DOHH2 (cell line): ENCODE data around the gene ZSWIM5.
"Not testable (repeated sequence)": the region's sequence is repeated elsewhere in the genome, so short reads cannot be mapped to it uniquely, and the experiment has no call there.

Experiments
- H3F3A ChIP-seq: fragments of 200-600 bp; sonication (generic), shearing (Covaris generic); 2 replicates; pipeline ENCODE4 v1.6.0; 2016; ENCODE audit warnings: antibody characterized with exemption, mild to moderate bottlenecking; ENCODE audit not compliant: control insufficient read depth, insufficient read depth
- H3K27ac ChIP-seq: fragments of 200-600 bp; sonication (generic); 2 replicates; pipeline ENCODE4 v1.5.1; 2014; ENCODE audit warnings: low read depth, mild to moderate bottlenecking, low read length, moderate library complexity
- H3K27me3 ChIP-seq: fragments of 200-600 bp; sonication (generic); 2 replicates; pipeline ENCODE4 v1.6.1; 2014; ENCODE audit warnings: mild to moderate bottlenecking, low read length, mixed read lengths; ENCODE audit not compliant: control insufficient read depth
- H3K36me3 ChIP-seq: fragments of 200-600 bp; sonication (generic); 2 replicates; pipeline ENCODE4 v1.6.1; 2014; ENCODE audit warnings: mild to moderate bottlenecking, low read length, moderate library complexity, mixed read lengths; ENCODE audit not compliant: control insufficient read depth
- H3K4me1 ChIP-seq: fragments of 200-600 bp; sonication (generic); 2 replicates; pipeline ENCODE4 v1.6.1; 2014; ENCODE audit warnings: mild to moderate bottlenecking, low read length, mixed read lengths; ENCODE audit not compliant: control insufficient read depth
- H3K4me2 ChIP-seq: fragments of 200-600 bp; sonication (generic); 2 replicates; pipeline ENCODE4 v1.6.0; 2014; ENCODE audit warnings: mild to moderate bottlenecking, low read length, moderate library complexity
- H3K4me3 ChIP-seq: fragments of 200-600 bp; sonication (generic); 2 replicates; pipeline ENCODE4 v1.5.1; 2014; ENCODE audit warnings: mild to moderate bottlenecking, low read length, mixed read lengths
- H3K79me2 ChIP-seq: fragments of 200-600 bp; sonication (generic); 2 replicates; pipeline ENCODE4 v1.6.1; 2014; ENCODE audit warnings: mild to moderate bottlenecking, low read length, mixed read lengths; ENCODE audit not compliant: control insufficient read depth
- H3K9me2 ChIP-seq: fragments of 200-600 bp; sonication (generic); replicated peaks from 2 replicates; pipeline ENCODE4 v1.6.1; 2014; ENCODE audit warnings: mild to moderate bottlenecking, low read length, mixed read lengths; ENCODE audit not compliant: control insufficient read depth
- H3K9me3 ChIP-seq: fragments of 200-600 bp; sonication (generic); 2 replicates; pipeline ENCODE4 v1.6.1; 2014; ENCODE audit warnings: antibody characterized with exemption, low read length, mixed read lengths; ENCODE audit not compliant: control insufficient read depth, insufficient read depth
- H4K20me1 ChIP-seq: fragments of 200-600 bp; sonication (generic); 2 replicates; pipeline ENCODE4 v1.6.0; 2014; ENCODE audit warnings: low read depth, mild to moderate bottlenecking, antibody characterized with exemption, low read length, moderate library complexity; ENCODE audit not compliant: control insufficient read depth, insufficient read depth
- CTCF ChIP-seq: fragments of 200-600 bp; sonication (generic); IDR thresholded peaks from one replicate; pipeline ENCODE4 v1.5.1; 2014; ENCODE audit warnings: antibody characterized with exemption, mild to moderate bottlenecking, low read depth, low read length; ENCODE audit not compliant: poor library complexity, severe bottlenecking
- EZH2phosphoT487 ChIP-seq: fragments of 200-600 bp; sonication (generic); IDR thresholded peaks from 2 replicates; pipeline ENCODE4 v1.6.1; 2017; ENCODE audit warnings: borderline replicate concordance, mild to moderate bottlenecking, antibody characterized with exemption, low read length, moderate library complexity, mixed read lengths

Gene ZSWIM5

GRCh38 chr1:45101947-45102346 lies 104.5 kb downstream of the ZSWIM5 start:
- no peaks in the 10 kb centered on the region for H3K4me1 ChIP-seq
- no peak for TF ChIP-seq CTCF
- no peak for TF ChIP-seq EZH2phosphoT487
- H3K4me3 ChIP-seq, result no peak overlapping the region
- H3K4me2 ChIP-seq, result no peak overlapping the region
- H3K27ac ChIP-seq, result no peak overlapping the region
- H3K36me3 ChIP-seq, result no peaks in the 10 kb centered on the region
- no peaks in the 10 kb centered on the region for H3K9me3 ChIP-seq
- no peaks in the 10 kb centered on the region; the same call in 1 of the 2 replicates for H3K27me3 ChIP-seq
- no peaks in the 10 kb centered on the region for H3K79me2 ChIP-seq
- no peaks in the 10 kb centered on the region for H3F3A ChIP-seq
- no peaks in the 10 kb centered on the region for H4K20me1 ChIP-seq
- H3K9me2 ChIP-seq, result no peaks in the 10 kb centered on the region

DNA sequence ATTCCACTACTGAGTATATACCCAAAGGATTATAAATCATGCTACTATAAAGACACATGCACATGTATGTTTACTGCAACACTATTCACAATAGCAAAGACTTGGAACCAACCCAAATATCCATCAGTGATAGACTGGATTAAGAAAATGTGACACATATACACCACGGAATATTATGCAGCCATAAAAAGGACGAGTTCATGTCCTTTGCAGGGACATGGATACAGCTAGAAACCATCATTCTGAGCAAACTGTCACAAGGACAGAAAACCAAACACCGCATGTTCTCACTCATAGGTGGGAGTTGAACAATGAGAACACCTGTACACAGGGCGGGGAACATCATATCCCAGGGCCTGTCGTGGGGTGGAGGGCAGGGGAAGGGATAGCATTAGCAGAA lies 104.9 kb downstream of the ZSWIM5 start:
- not testable (repeated sequence) for H3K27me3 ChIP-seq, H3F3A ChIP-seq, H3K27ac ChIP-seq, H3K4me2 ChIP-seq, H4K20me1 ChIP-seq, H3K36me3 ChIP-seq, H3K9me2 ChIP-seq, H3K79me2 ChIP-seq, H3K4me1 ChIP-seq, H3K9me3 ChIP-seq, H3K4me3 ChIP-seq

DNA sequence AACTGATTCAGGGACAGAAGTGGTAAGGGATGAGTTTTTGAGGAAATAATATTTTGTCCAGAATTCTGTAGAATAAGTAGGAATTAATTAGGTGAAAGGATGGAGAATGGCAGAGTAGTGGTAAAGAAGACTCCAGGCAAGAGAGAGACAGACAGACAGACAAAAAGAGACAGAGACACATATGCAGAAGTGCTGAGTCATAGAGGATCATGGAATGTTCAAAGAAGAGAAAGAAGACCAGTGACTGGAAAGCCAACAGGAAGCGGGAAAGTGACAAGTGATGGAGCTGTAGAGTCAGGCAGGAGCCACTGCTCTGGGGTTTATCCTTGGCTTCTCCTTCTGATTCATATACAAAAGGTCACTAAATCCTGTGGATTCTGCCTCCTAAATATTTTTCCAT lies 108.5 kb downstream of the ZSWIM5 start:
- Histone ChIP-seq H3K9me3 (no peaks in the 10 kb centered on the region), H3K9me2 (no peaks in the 10 kb centered on the region), H4K20me1 (no peaks in the 10 kb centered on the region), H3K4me2 (no peak overlapping the region), H3K4me1 (no peaks in the 10 kb centered on the region), H3K4me3 (no peak overlapping the region), H3K27ac (no peak overlapping the region), H3K27me3 (no peaks in the 10 kb centered on the region; the same call in 1 of the 2 replicates), H3F3A (no peaks in the 10 kb centered on the region), H3K36me3 (no peaks in the 10 kb centered on the region), H3K79me2 (no peaks in the 10 kb centered on the region)
- TF ChIP-seq CTCF (no peak), EZH2phosphoT487 (no peak)

GRCh38 chr1:45097079-45097478 lies 109.3 kb downstream of the ZSWIM5 start:
- H3K9me3 ChIP-seq, result no peaks in the 10 kb centered on the region
- H3K4me3 ChIP-seq, result no peak overlapping the region
- H3K4me1 ChIP-seq, result no peaks in the 10 kb centered on the region
- H3K79me2 ChIP-seq, result no peaks in the 10 kb centered on the region
- H3F3A ChIP-seq, result no peaks in the 10 kb centered on the region
- no peak overlapping the region for H3K4me2 ChIP-seq
- no peaks in the 10 kb centered on the region for H3K36me3 ChIP-seq
- H3K27me3 ChIP-seq, result no peaks in the 10 kb centered on the region; the same call in 1 of the 2 replicates
- TF ChIP-seq EZH2phosphoT487, result no peak
- no peak for TF ChIP-seq CTCF
- no peak overlapping the region for H3K27ac ChIP-seq
- no peaks in the 10 kb centered on the region for H4K20me1 ChIP-seq
- no peaks in the 10 kb centered on the region for H3K9me2 ChIP-seq
